MM.1S (cell line): ENCODE data around the gene HMGCS2.

Experiments
- DNase-seq: peaks from one replicate; pipeline ENCODE4 v3.0.0-alpha.2; 2015
- H2AFZ ChIP-seq: fragments of 300-600 bp; sonication (generic); 2 replicates; pipeline ENCODE4 v1.6.0; 2016; ENCODE audit warnings: antibody characterized with exemption, low read length
- H3F3A ChIP-seq: fragments of 300-600 bp; sonication (generic); 2 replicates; pipeline ENCODE4 v1.6.1; 2016; ENCODE audit warnings: mild to moderate bottlenecking, antibody characterized with exemption, low read length, moderate library complexity, mixed read lengths; ENCODE audit not compliant: insufficient read depth
- H3K27ac ChIP-seq: fragments of 300-600 bp; sonication (generic); 2 replicates; pipeline ENCODE4 v1.5.1; 2016; ENCODE audit warnings: mild to moderate bottlenecking, low read length
- H3K27me3 ChIP-seq: fragments of 300-600 bp; sonication (generic); replicated peaks from 2 replicates; pipeline ENCODE4 v1.6.0; 2016; ENCODE audit warnings: low read length; ENCODE audit not compliant: insufficient read depth
- H3K36me3 ChIP-seq: fragments of 300-600 bp; sonication (generic); replicated peaks from 2 replicates; pipeline ENCODE4 v1.6.1; 2016; ENCODE audit warnings: mild to moderate bottlenecking, low read length, mixed read lengths; ENCODE audit not compliant: insufficient read depth
- H3K4me1 ChIP-seq: fragments of 300-600 bp; sonication (generic); 2 replicates; pipeline ENCODE4 v1.6.1; 2016; ENCODE audit warnings: low read length, mixed read lengths
- H3K4me2 ChIP-seq: fragments of 300-600 bp; sonication (generic); 2 replicates; pipeline ENCODE4 v1.6.0; 2016; ENCODE audit warnings: low read depth, low read length
- H3K4me3 ChIP-seq: fragments of 300-600 bp; sonication (generic); 2 replicates; pipeline ENCODE4 v1.5.1; 2016; ENCODE audit warnings: low read length, mixed read lengths
- H3K79me2 ChIP-seq: fragments of 300-600 bp; sonication (generic); 2 replicates; pipeline ENCODE4 v1.6.1; 2016; ENCODE audit warnings: mixed run types, low read length, mixed read lengths
- H3K9ac ChIP-seq: fragments of 300-600 bp; sonication (generic); 2 replicates; pipeline ENCODE4 v1.6.1; 2016; ENCODE audit warnings: low read length, mixed read lengths
- H3K9me2 ChIP-seq: fragments of 300-600 bp; sonication (generic); replicated peaks from 2 replicates; pipeline ENCODE4 v1.6.1; 2016; ENCODE audit warnings: mild to moderate bottlenecking, low read length, mixed read lengths; ENCODE audit not compliant: insufficient read depth
- H3K9me3 ChIP-seq: fragments of 300-600 bp; sonication (generic); replicated peaks from 2 replicates; pipeline ENCODE4 v1.6.1; 2016; ENCODE audit warnings: mild to moderate bottlenecking, low read length, mixed read lengths; ENCODE audit not compliant: insufficient read depth
- H4K20me1 ChIP-seq: fragments of 300-600 bp; sonication (generic); 2 replicates; pipeline ENCODE4 v1.6.1; 2016; ENCODE audit warnings: mild to moderate bottlenecking, low read length, moderate library complexity, mixed read lengths; ENCODE audit not compliant: insufficient read depth
- CTCF ChIP-seq: fragments of 300-600 bp; sonication (generic); IDR thresholded peaks from 2 replicates; pipeline ENCODE4 v1.5.1; 2016; ENCODE audit warnings: antibody characterized with exemption, low read length, mixed read lengths
- EZH2 ChIP-seq: fragments of 300-600 bp; sonication (generic); optimal IDR thresholded peaks from 2 replicates; pipeline ENCODE3; 2017; ENCODE audit warnings: low read depth, mild to moderate bottlenecking, antibody characterized with exemption, low read length, mixed read lengths
- EZH2phosphoT487 ChIP-seq: fragments of 300-600 bp; sonication (generic); IDR thresholded peaks from 2 replicates; pipeline ENCODE4 v1.6.1; 2018; ENCODE audit warnings: antibody characterized with exemption, low read length

HMGCS2 gene

GRCh38 chr1:119743776-119744597, 24.7 kb downstream of the HMGCS2 start:
- H3K27ac ChIP-seq = no peak overlapping the region

GRCh38 chr1:119743308-119743707, 25.4 kb downstream of the HMGCS2 start:
- H3K4me1 ChIP-seq = 0 out of 2 replicates have a peak, but pooled peaks cover 3% of the 10 kb centered on the region
- no peak overlapping the region for H3K4me2 ChIP-seq
- no peak overlapping the region for H2AFZ ChIP-seq
- H3K27me3 ChIP-seq = no peaks in the 10 kb centered on the region
- no peaks in the 10 kb centered on the region for H3K36me3 ChIP-seq
- no peak overlapping the region for H3K4me3 ChIP-seq
- H3K9ac ChIP-seq = no peak overlapping the region
- H3K9me2 ChIP-seq = no peaks in the 10 kb centered on the region
- DNase-seq = no peak
- H3K79me2 ChIP-seq = no peaks in the 10 kb centered on the region
- no peaks in the 10 kb centered on the region for H3F3A ChIP-seq
- H3K27ac ChIP-seq = no peak overlapping the region
- TF ChIP-seq EZH2phosphoT487 (no peak), CTCF (no peak), EZH2 (no peak)
- H3K9me3 ChIP-seq = no peaks in the 10 kb centered on the region
- no peaks in the 10 kb centered on the region for H4K20me1 ChIP-seq

More at GRCh38 chr1:119743776-119744597, 24.7 kb downstream of the HMGCS2 start:
- DNase-seq = peak; percentile 33
- no peak overlapping the region for H3K9ac ChIP-seq
- TF ChIP-seq CTCF (peak; percentile 57), EZH2phosphoT487 (no peak)
- no peaks in the 10 kb centered on the region for H3K9me2 ChIP-seq
- H3K27me3 ChIP-seq = no peaks in the 10 kb centered on the region
- no peak overlapping the region for H3K4me3 ChIP-seq
- no peaks in the 10 kb centered on the region for H3K36me3 ChIP-seq
- H3K4me1 ChIP-seq = 0 out of 2 replicates have a peak, but pooled peaks cover 3% of the 10 kb centered on the region
- H3K9me3 ChIP-seq = no peaks in the 10 kb centered on the region
- no peaks in the 10 kb centered on the region for H3F3A ChIP-seq
- no peaks in the 10 kb centered on the region for H4K20me1 ChIP-seq
- no peak overlapping the region for H2AFZ ChIP-seq
- H3K4me2 ChIP-seq = no peak overlapping the region
- no peaks in the 10 kb centered on the region for H3K79me2 ChIP-seq

- Histone ChIP-seq H3K79me2 (no peaks in the 10 kb centered on the region), H3K36me3 (no peaks in the 10 kb centered on the region), H3K9me3 (no peaks in the 10 kb centered on the region), H3K4me3 (no peak overlapping the region), H3K4me1 (0 out of 2 replicates have a peak, but pooled peaks cover 3% of the 10 kb centered on the region), H3K27ac (no peak overlapping the region), H3K9me2 (no peaks in the 10 kb centered on the region), H4K20me1 (no peaks in the 10 kb centered on the region), H3K4me2 (no peak overlapping the region), H3K27me3 (no peaks in the 10 kb centered on the region), H3F3A (no peaks in the 10 kb centered on the region), H2AFZ (no peak overlapping the region), H3K9ac (no peak overlapping the region)
- DNase-seq = no peak
- TF ChIP-seq EZH2 (no peak), EZH2phosphoT487 (no peak), CTCF (no peak)
These were observed 26.0 kb downstream of the HMGCS2 start for GRCh38 chr1:119742677-119743076.
